Keratinocyte (primary cell): ENCODE data around the gene MTCL1. TPM values are rescaled to one million over a fixed set of nuclear protein-coding genes. Genes with fewer than 3 reads are reported as not detected.

Experiments
- DNase-seq: peaks from one replicate; pipeline ENCODE4 v3.0.0-alpha.2; 2011; ENCODE audit warnings: low read depth, missing footprints, low spot score
- FAIRE-seq: peaks from 2 replicates; lab custom pipeline; 2011; peaks lifted over from hg19 to GRCh38; lab: Jason Lieb, UNC
- H2AFZ ChIP-seq: 2 replicates; pipeline ENCODE4 v1.6.0; 2012; ENCODE audit warnings: low read length, control low read depth, inconsistent platforms; ENCODE audit not compliant: control insufficient read depth
- H3K27ac ChIP-seq: 2 replicates; pipeline ENCODE4 v1.5.1; 2011; ENCODE audit warnings: low read length; ENCODE audit not compliant: control insufficient read depth, insufficient read depth
- H3K27me3 ChIP-seq: 3 replicates; pipeline ENCODE4 v1.6.0; 2011; ENCODE audit warnings: low read length; ENCODE audit not compliant: control insufficient read depth, insufficient read depth; ENCODE audit errors: extremely low read depth
- H3K36me3 ChIP-seq, 2 experiments: 2 replicates in 1 of 2; 3 replicates in 1 of 2; pipeline ENCODE4 v1.5.1; 2011; ENCODE audit warnings: low read length in 2 of 2, mild to moderate bottlenecking in 1 of 2; ENCODE audit not compliant: control insufficient read depth in 2 of 2, insufficient read depth in 2 of 2; ENCODE audit errors: extremely low read depth in 1 of 2
- H3K4me1 ChIP-seq: 3 replicates; pipeline ENCODE4 v1.5.1; 2011; ENCODE audit warnings: low read length; ENCODE audit not compliant: control insufficient read depth, insufficient read depth; ENCODE audit errors: extremely low read depth
- H3K4me2 ChIP-seq: 3 replicates; pipeline ENCODE4 v1.6.0; 2011; ENCODE audit warnings: low read depth, low read length; ENCODE audit not compliant: control insufficient read depth, insufficient read depth; ENCODE audit errors: extremely low read depth
- H3K4me3 ChIP-seq, 3 experiments: fragments of 200-600 bp in 1 of 3; sonication (generic) in 1 of 3; 2 replicates in 2 of 3; 3 replicates in 1 of 3; pipeline ENCODE4 v1.5.1; 2011 to 2016; ENCODE audit warnings: low read length in 3 of 3, mild to moderate bottlenecking in 3 of 3, control low read depth in 2 of 3, inconsistent platforms in 1 of 3, low read depth in 1 of 3, mixed read lengths in 1 of 3, mixed run types in 1 of 3, moderate library complexity in 1 of 3; ENCODE audit not compliant: control insufficient read depth in 2 of 3, insufficient read depth in 2 of 3; ENCODE audit errors: extremely low read depth in 1 of 3
- H3K79me2 ChIP-seq: 2 replicates; pipeline ENCODE4 v1.6.0; 2012; ENCODE audit warnings: low read length; ENCODE audit not compliant: control insufficient read depth, insufficient read depth
- H3K9ac ChIP-seq: 3 replicates; pipeline ENCODE4 v1.6.0; 2011; ENCODE audit warnings: low read length; ENCODE audit not compliant: control insufficient read depth, insufficient read depth; ENCODE audit errors: extremely low read depth
- H3K9me1 ChIP-seq: 3 replicates; pipeline ENCODE4 v1.6.0; 2011; ENCODE audit warnings: low read length; ENCODE audit not compliant: control insufficient read depth, insufficient read depth; ENCODE audit errors: extremely low read depth
- H3K9me3 ChIP-seq: 2 replicates; pipeline ENCODE4 v1.5.1; 2012; ENCODE audit warnings: low read depth, low read length; ENCODE audit not compliant: control insufficient read depth
- H4K20me1 ChIP-seq: 3 replicates; pipeline ENCODE4 v1.6.0; 2011; ENCODE audit warnings: low read length; ENCODE audit not compliant: control insufficient read depth, insufficient read depth; ENCODE audit errors: extremely low read depth
- CTCF ChIP-seq, 3 experiments: IDR thresholded peaks in 1 of 3; conservative IDR thresholded peaks in 1 of 3; optimal IDR thresholded peaks in 1 of 3; 2 replicates in 2 of 3; 3 replicates in 1 of 3; pipeline versions ENCODE3 to v1.5.1; 2011; ENCODE audit warnings: low read length in 3 of 3, mild to moderate bottlenecking in 3 of 3, moderate library complexity in 2 of 3, control low read depth in 1 of 3, inconsistent platforms in 1 of 3; ENCODE audit not compliant: insufficient read depth in 2 of 3; ENCODE audit errors: extremely low read depth in 1 of 3
- EZH2 ChIP-seq: IDR thresholded peaks from one replicate; pipeline ENCODE4 v1.6.1; 2012; ENCODE audit warnings: inconsistent platforms, mild to moderate bottlenecking, low read length, moderate library complexity
- dilution Hi-C: fragments of 300-500 bp; cut with MboI; formaldehyde crosslinking; loops from one replicate; pipeline ENCODE4 v1.7.0; 2020; ENCODE audit warnings: low sequenced_read_pairs; ENCODE audit not compliant: extremely low pct_ligation_motif_present
- polyA plus RNA-seq, 5 experiments: library from polyadenylated mRNA; depleted of rRNA in 3 of 5; stranded (reverse) in 3 of 5; stranded (forward) in 1 of 5; unstranded in 1 of 5; fragments of >200 nt; gene quantifications; 1 replicate in 1 of 5; 2 replicates in 3 of 5; 3 replicates in 1 of 5; pipeline versions ENCODE4 v1.2.1 to v1.2.3, GENCODE V29; 2011 to 2012; ENCODE audit warnings: missing spikeins in 2 of 5, low read depth in 1 of 5, low replicate concordance in 1 of 5

Gene MTCL1
- polyA plus RNA-seq, 1 donor (not counting 4 experiments of a cell fraction or from before 2014, with no cell fraction given): 15.4 TPM

GRCh38 chr18:8803957-8804356 is 98.6 kb downstream of the MTCL1 start:
- TF ChIP-seq CTCF (optimal IDR thresholded peaks at IDR 0.05 in 1 of 3, IDR thresholded peaks at IDR 0.05 in 1 of 3, conservative IDR thresholded peaks at IDR 0.05 in 1 of 3; ENCODE audit: extremely low read depth in 1 of 3, insufficient read depth in 2 of 3, low read length in 3 of 3) (no peak), EZH2 (no peak)
- H3K79me2 ChIP-seq: no peaks in the 10 kb centered on the region
- no peak overlapping the region for H3K27ac ChIP-seq
- H3K4me2 ChIP-seq: no peak overlapping the region
- no peak overlapping the region for H3K9ac ChIP-seq
- H3K27me3 ChIP-seq: no peaks in the 10 kb centered on the region
- no peaks in the 10 kb centered on the region for H4K20me1 ChIP-seq
- no peaks in the 10 kb centered on the region for H3K9me1 ChIP-seq
- no peak for FAIRE-seq
- DNase-seq: no peak
- dilution Hi-C loops: no loop called here
- no peak overlapping the region for H3K4me3 ChIP-seq
- H3K36me3 ChIP-seq: peaks cover 8 to 28% of the 10 kb centered on the region in 2 experiments
- no peaks in the 10 kb centered on the region for H3K9me3 ChIP-seq
- peaks cover 32% of the 10 kb centered on the region for H3K4me1 ChIP-seq
- H2AFZ ChIP-seq: no peak overlapping the region

GRCh38 chr18:8805552-8805951 is 100.2 kb downstream of the MTCL1 start:
- FAIRE-seq: no peak
- Histone ChIP-seq H3K4me2 (no peak overlapping the region), H3K9me3 (no peaks in the 10 kb centered on the region), H3K4me3 (no peak overlapping the region), H3K79me2 (no peaks in the 10 kb centered on the region), H3K9me1 (no peaks in the 10 kb centered on the region), H3K27ac (no peak overlapping the region), H3K4me1 (peaks cover 16% of the 10 kb centered on the region), H4K20me1 (no peaks in the 10 kb centered on the region), H3K36me3 (peaks cover 14 to 27% of the 10 kb centered on the region in 2 experiments), H3K9ac (no peak overlapping the region), H2AFZ (no peak overlapping the region), H3K27me3 (no peaks in the 10 kb centered on the region)
- TF ChIP-seq CTCF (optimal IDR thresholded peaks at IDR 0.05 in 1 of 3, IDR thresholded peaks at IDR 0.05 in 1 of 3, conservative IDR thresholded peaks at IDR 0.05 in 1 of 3; ENCODE audit: extremely low read depth in 1 of 3, insufficient read depth in 2 of 3, low read length in 3 of 3): no peak
- TF ChIP-seq EZH2: no peak
- no peak for DNase-seq
- dilution Hi-C loops: no loop called here
